GM21423 (cell line): ENCODE results near the gene RAB3IP.

Source experiments
- ATAC-seq: cut with Tn5 transposase; IDR thresholded peaks from one replicate; pipeline ENCODE4 v1.9.1; 2021; ENCODE audit warnings: mild to moderate bottlenecking, moderate library complexity; ENCODE audit not compliant: unreplicated experiment

RAB3IP gene

GRCh38 chr12:69738351-69739286 is at the start of gene RAB3IP:
Gene RAB3IP, plus strand, starts transcription at chr12:69738860. Its CDS starts 16,549 bp downstream, at chr12:69755409.
- peak; percentile 74 for ATAC-seq

- ATAC-seq = no peak
Measured at GRCh38 chr12:69689638-69690037, 49.0 kb upstream of the RAB3IP start.

GRCh38 chr12:69694123-69694522 is 44.5 kb upstream of the RAB3IP start:
- no peak for ATAC-seq

GRCh38 chr12:69698054-69698453 is 40.6 kb upstream of the RAB3IP start:
- no peak for ATAC-seq

- no peak for ATAC-seq
Measured at GRCh38 chr12:69698769-69699540, 39.7 kb upstream of the RAB3IP start, which contains the start of gene BEST3. Gene BEST3, minus strand, starts transcription at chr12:69699303. Its CDS starts 1,505 bp downstream, at chr12:69697798.

GRCh38 chr12:69701826-69702225 is 36.8 kb upstream of the RAB3IP start:
- no peak for ATAC-seq

GRCh38 chr12:69703146-69703642 is 35.5 kb upstream of the RAB3IP start:
- no peak for ATAC-seq

- no peak for ATAC-seq
Measured at GRCh38 chr12:69704357-69704756, 34.3 kb upstream of the RAB3IP start.

GRCh38 chr12:69708649-69709048 is 30.0 kb upstream of the RAB3IP start:
- ATAC-seq = no peak

GRCh38 chr12:69712826-69713225 is 25.8 kb upstream of the RAB3IP start:
- ATAC-seq = no peak

GRCh38 chr12:69714542-69714941 is 24.1 kb upstream of the RAB3IP start:
- no peak for ATAC-seq

- no peak for ATAC-seq
Measured at GRCh38 chr12:69719336-69720316, 19.0 kb upstream of the RAB3IP start.

- no peak for ATAC-seq
Measured at GRCh38 chr12:69720750-69721149, 17.9 kb upstream of the RAB3IP start.

GRCh38 chr12:69726922-69727321 is 11.7 kb upstream of the RAB3IP start:
- no peak for ATAC-seq

- peak; percentile 44 for ATAC-seq
Measured at GRCh38 chr12:69732088-69732487, 6.6 kb upstream of the RAB3IP start.

GRCh38 chr12:69733638-69734037 is 5.0 kb upstream of the RAB3IP start:
- ATAC-seq = no peak

GRCh38 chr12:69739287-69740191 is 879 bp downstream of the RAB3IP start:
- peak; percentile 37 for ATAC-seq

- no peak for ATAC-seq
Measured at GRCh38 chr12:69744109-69744508, 5.4 kb downstream of the RAB3IP start.

- no peak for ATAC-seq
Measured at GRCh38 chr12:69751476-69751875, 12.8 kb downstream of the RAB3IP start.
